MCF 10A (cell line): ENCODE data around the gene CHST9. TPM values are rescaled to one million over a fixed set of nuclear protein-coding genes. Genes with fewer than 3 reads are reported as not detected.

Experiments used
- BruUV-seq: library from RNA; stranded (reverse); fragments of 400-500 nt; replicated peaks from 2 replicates; lab custom pipeline; 2021; lab: Mats Ljungman, UMichigan
- CTCF ChIA-PET: fragments of 300-600 bp; sonication (Branson Sonifier 250); formaldehyde crosslinking; extraction: SDS; loops from one replicate; lab custom pipeline; 2021; ENCODE audit warnings: antibody characterized with exemption, inconsistent platforms; lab: Yijun Ruan, JAX
- POLR2A ChIA-PET: fragments of 300-600, 350-650 bp; sonication (Branson Sonifier 250); formaldehyde crosslinking; extraction: SDS; loops from one replicate; lab custom pipeline; 2020; ENCODE audit warnings: antibody characterized with exemption, inconsistent platforms; lab: Yijun Ruan, JAX
- DNase-seq: peaks from one replicate; pipeline ENCODE4 v3.0.0-alpha.2; 2018; ENCODE audit not compliant: unreplicated experiment
- H3K27ac Mint-ChIP-seq: one replicate; pipeline ENCODE4 v1.8.0; 2022; ENCODE audit warnings: mild to moderate bottlenecking, low read depth, mixed read lengths; ENCODE audit not compliant: unreplicated experiment
- H3K27me3 Mint-ChIP-seq: one replicate; pipeline ENCODE4 v1.8.0; 2022; ENCODE audit warnings: mixed read lengths; ENCODE audit not compliant: insufficient read depth, unreplicated experiment
- H3K36me3 Mint-ChIP-seq: one replicate; pipeline ENCODE4 v1.8.0; 2022; ENCODE audit warnings: mild to moderate bottlenecking, moderate library complexity, mixed read lengths; ENCODE audit not compliant: insufficient read depth, unreplicated experiment
- H3K4me1 Mint-ChIP-seq: one replicate; pipeline ENCODE4 v1.8.0; 2022; ENCODE audit warnings: mixed read lengths; ENCODE audit not compliant: insufficient read depth, unreplicated experiment
- H3K4me3 Mint-ChIP-seq: one replicate; pipeline ENCODE4 v1.8.0; 2022; ENCODE audit warnings: mild to moderate bottlenecking, moderate library complexity, mixed read lengths; ENCODE audit not compliant: unreplicated experiment
- H3K9me3 Mint-ChIP-seq: one replicate; pipeline ENCODE4 v1.8.0; 2022; ENCODE audit warnings: mixed read lengths; ENCODE audit not compliant: unreplicated experiment
- CTCF ChIP-seq: fragments of 200-600 bp; IDR thresholded peaks from one replicate; pipeline ENCODE4 v1.8.0; 2022; ENCODE audit warnings: antibody characterized with exemption, mild to moderate bottlenecking; ENCODE audit not compliant: unreplicated experiment
- intact Hi-C: fragments of 100-400 bp; cut with micrococcal nuclease; formaldehyde crosslinking; loops from 2 replicates; pipeline ENCODE4 v1.14.1; 2022
- total RNA-seq: library from RNA; stranded (reverse); gene quantifications from 2 replicates; pipeline ENCODE4 v1.2.3, GENCODE V29; 2022

The CHST9 gene
- total RNA-seq, 1 experiment from 2014 or later = not detected

GRCh38 chr18:26992926-26993325, 192.2 kb downstream of the CHST9 start:
- Mint-ChIP-seq H3K4me3 (no peak overlapping the region), H3K27me3 (no peaks in the 10 kb centered on the region), H3K36me3 (no peaks in the 10 kb centered on the region), H3K27ac (no peak overlapping the region), H3K9me3 (no peaks in the 10 kb centered on the region), H3K4me1 (no peaks in the 10 kb centered on the region)
- no peak for TF ChIP-seq CTCF
- DNase-seq = no peak
- CTCF ChIA-PET = interaction anchor here (0.7 to 0.8 kb wide), 2 partner anchors 180 to 642 kb away, joined by 3 read pairs; no protein-coding TSS in a partner anchor
- POLR2A ChIA-PET = interaction anchor here (0.7 to 0.9 kb wide), 2 partner anchors 9 to 1594 kb away, joined by 3 to 4 read pairs; no protein-coding TSS in a partner anchor
- intact Hi-C loops = no loop called here
- no TSS peak for BruUV-seq

GRCh38 chr18:26989842-26990241, 195.3 kb downstream of the CHST9 start:
- BruUV-seq = no TSS peak
- H3K27ac Mint-ChIP-seq = no peak overlapping the region
- ChIA-PET CTCF (no interaction called here), POLR2A (no interaction called here)
- no peak for TF ChIP-seq CTCF
- H3K36me3 Mint-ChIP-seq = no peaks in the 10 kb centered on the region
- no peaks in the 10 kb centered on the region for H3K27me3 Mint-ChIP-seq
- no peak overlapping the region for H3K4me3 Mint-ChIP-seq
- H3K9me3 Mint-ChIP-seq = peaks cover 13% of the 10 kb centered on the region
- DNase-seq = no peak
- H3K4me1 Mint-ChIP-seq = no peaks in the 10 kb centered on the region
- intact Hi-C loops = no loop called here

GRCh38 chr18:26981360-26982082, 203.6 kb downstream of the CHST9 start:
- H3K27ac Mint-ChIP-seq = no peak overlapping the region
- no peak overlapping the region for H3K4me3 Mint-ChIP-seq
- POLR2A ChIA-PET = no interaction called here

More at GRCh38 chr18:26981360-26982082, 203.6 kb downstream of the CHST9 start:
- Mint-ChIP-seq H3K9me3 (peaks cover 13% of the 10 kb centered on the region), H3K36me3 (no peaks in the 10 kb centered on the region), H3K4me1 (no peaks in the 10 kb centered on the region), H3K27me3 (no peaks in the 10 kb centered on the region)
- intact Hi-C loops = no loop called here
- CTCF ChIA-PET = interaction anchor here (0.6 kb wide), 1 partner anchor 658 kb away, joined by 3 read pairs; no protein-coding TSS in a partner anchor
- TF ChIP-seq CTCF = no peak
- DNase-seq = no peak
- BruUV-seq = no TSS peak
